GM19328 (cell line): ENCODE data around the gene ANKFN1.

Experiments
- ATAC-seq: cut with Tn5 transposase; IDR thresholded peaks from one replicate; pipeline ENCODE4 v1.9.1; 2021; ENCODE audit warnings: mild to moderate bottlenecking, moderate library complexity; ENCODE audit not compliant: unreplicated experiment

Gene ANKFN1

GRCh38 chr17:56434610-56435009 lies 281.3 kb downstream of the ANKFN1 start:
- ATAC-seq: no peak

GRCh38 chr17:56436142-56436541 lies 282.9 kb downstream of the ANKFN1 start:
- ATAC-seq: no peak

GRCh38 chr17:56440419-56440818 lies 287.1 kb downstream of the ANKFN1 start:
- no peak for ATAC-seq

- ATAC-seq: no peak
These were observed 288.0 kb downstream of the ANKFN1 start for GRCh38 chr17:56441308-56441707.

- ATAC-seq: no peak
These were observed 292.6 kb downstream of the ANKFN1 start for GRCh38 chr17:56445692-56446411.

GRCh38 chr17:56447171-56447570 lies 293.9 kb downstream of the ANKFN1 start:
- no peak for ATAC-seq

- no peak for ATAC-seq
These were observed 295.1 kb downstream of the ANKFN1 start for GRCh38 chr17:56448371-56448770.

GRCh38 chr17:56449176-56449575 lies 295.9 kb downstream of the ANKFN1 start:
- no peak for ATAC-seq

GRCh38 chr17:56451629-56452028 lies 298.4 kb downstream of the ANKFN1 start:
- ATAC-seq: no peak

- ATAC-seq: no peak
These were observed 299.2 kb downstream of the ANKFN1 start for GRCh38 chr17:56452461-56452860.

- no peak for ATAC-seq
These were observed 304.2 kb downstream of the ANKFN1 start for GRCh38 chr17:56457501-56457900.

- no peak for ATAC-seq
These were observed 312.6 kb downstream of the ANKFN1 start for GRCh38 chr17:56465886-56466285.

- no peak for ATAC-seq
These were observed 315.6 kb downstream of the ANKFN1 start for GRCh38 chr17:56468840-56469239.

GRCh38 chr17:56471696-56472095 lies 318.4 kb downstream of the ANKFN1 start:
- no peak for ATAC-seq

- no peak for ATAC-seq
These were observed 321.8 kb downstream of the ANKFN1 start for GRCh38 chr17:56475116-56475515.

GRCh38 chr17:56478836-56479447 lies 325.7 kb downstream of the ANKFN1 start:
- no peak for ATAC-seq

GRCh38 chr17:56480501-56480900 lies 327.2 kb downstream of the ANKFN1 start:
- no peak for ATAC-seq

GRCh38 chr17:56481659-56482058 lies 328.4 kb downstream of the ANKFN1 start:
- ATAC-seq: no peak

GRCh38 chr17:56482229-56482628 lies 329.0 kb downstream of the ANKFN1 start:
- no peak for ATAC-seq

- ATAC-seq: no peak
These were observed 333.5 kb downstream of the ANKFN1 start for GRCh38 chr17:56486732-56487131.

- ATAC-seq: no peak
These were observed 335.5 kb downstream of the ANKFN1 start for GRCh38 chr17:56488800-56489199.

- ATAC-seq: no peak
These were observed 336.7 kb downstream of the ANKFN1 start for GRCh38 chr17:56489980-56490379.

- ATAC-seq: no peak
These were observed 342.3 kb downstream of the ANKFN1 start for GRCh38 chr17:56495556-56495955.
